SK-N-SH (cell line): ENCODE results near the gene UFM1. TPM values are rescaled to one million over a fixed set of nuclear protein-coding genes. Genes with fewer than 3 reads are reported as not detected.

Experiments used
- CTCF ChIA-PET: fragments of 300-600, 350-600 bp; formaldehyde crosslinking; extraction: SDS; loops from one replicate; lab custom pipeline; 2021; lab: Yijun Ruan, JAX
- POLR2A ChIA-PET: fragments of 350-600 bp; sonication (Branson Sonifier 250); formaldehyde crosslinking; extraction: SDS; loops from one replicate; lab custom pipeline; 2020; ENCODE audit warnings: antibody characterized with exemption, inconsistent platforms; lab: Yijun Ruan, JAX
- DNase-seq: peaks from one replicate; pipeline ENCODE4 v3.0.0; 2012
- H2AFZ ChIP-seq: fragments of 200-600 bp; sonication (generic); 2 replicates; pipeline ENCODE4 v1.8.1; 2016; ENCODE audit warnings: antibody characterized with exemption, mild to moderate bottlenecking, low read depth
- H3F3A ChIP-seq: fragments of 200-600 bp; sonication (generic); replicated peaks from 2 replicates; pipeline ENCODE3; 2016; ENCODE audit warnings: antibody characterized with exemption, mild to moderate bottlenecking; ENCODE audit not compliant: insufficient read depth
- H3K27ac ChIP-seq, 2 experiments: fragments of 200-500 bp in 1 of 2; fragments of 200-600 bp in 1 of 2; sonication (Bioruptor generic) in 1 of 2; sonication (generic), shearing (Covaris generic) in 1 of 2; 2 replicates each; pipeline versions ENCODE4 v1.5.1 to v1.6.1; 2014 to 2016; ENCODE audit warnings: low read depth in 2 of 2, inconsistent platforms in 1 of 2, low read length in 1 of 2, mild to moderate bottlenecking in 1 of 2, mixed read lengths in 1 of 2
- H3K27me3 ChIP-seq: fragments of 200-600 bp; sonication (generic), shearing (Covaris generic); 2 replicates; pipeline ENCODE4 v1.6.1; 2016; ENCODE audit warnings: mixed run types; ENCODE audit not compliant: insufficient read depth
- H3K36me3 ChIP-seq, 2 experiments: fragments of 200-500 bp in 1 of 2; fragments of 200-600 bp in 1 of 2; sonication (Bioruptor generic) in 1 of 2; sonication (generic) in 1 of 2; replicated peaks in 1 of 2; 2 replicates each; pipeline versions ENCODE3 to v1.5.1; 2014 to 2016; ENCODE audit warnings: low read length in 1 of 2, mild to moderate bottlenecking in 1 of 2; ENCODE audit not compliant: insufficient read depth in 2 of 2, control insufficient read depth in 1 of 2
- H3K4me1 ChIP-seq, 2 experiments: fragments of 200-500 bp in 1 of 2; fragments of 200-600 bp in 1 of 2; sonication (Bioruptor generic) in 1 of 2; sonication (generic), shearing (Covaris generic) in 1 of 2; 2 replicates each; pipeline versions ENCODE4 v1.5.1 to v1.6.1; 2014 to 2016; ENCODE audit warnings: low read depth in 1 of 2, low read length in 1 of 2, mixed run types in 1 of 2; ENCODE audit not compliant: insufficient read depth in 2 of 2, control insufficient read depth in 1 of 2
- H3K4me2 ChIP-seq: fragments of 200-600 bp; sonication (generic), shearing (Covaris generic); 2 replicates; pipeline ENCODE4 v1.6.1; 2017; ENCODE audit warnings: mixed run types
- H3K4me3 ChIP-seq, 2 experiments: fragments of 200-500 bp in 1 of 2; fragments of 200-600 bp in 1 of 2; sonication (Bioruptor generic) in 1 of 2; sonication (generic), shearing (Covaris generic) in 1 of 2; 2 replicates each; pipeline versions ENCODE4 v1.5.1 to v1.8.1; 2014 to 2016; ENCODE audit warnings: low read depth in 2 of 2, inconsistent platforms in 1 of 2, low read length in 1 of 2, mild to moderate bottlenecking in 1 of 2, mixed read lengths in 1 of 2, moderate library complexity in 1 of 2
- H3K79me2 ChIP-seq: fragments of 200-600 bp; sonication (generic); 2 replicates; pipeline ENCODE4 v1.8.1; 2017; ENCODE audit warnings: mild to moderate bottlenecking; ENCODE audit not compliant: insufficient read depth
- H3K9ac ChIP-seq: fragments of 200-600 bp; sonication (generic); 2 replicates; pipeline ENCODE4 v1.6.1; 2017; ENCODE audit warnings: mixed run types
- H3K9me2 ChIP-seq: fragments of 200-600 bp; sonication (generic); 2 replicates; pipeline ENCODE4 v1.6.1; 2017; ENCODE audit warnings: mixed run types
- H3K9me3 ChIP-seq: fragments of 200-600 bp; sonication (generic); 2 replicates; pipeline ENCODE4 v1.6.1; 2017; ENCODE audit warnings: mixed run types, mild to moderate bottlenecking, moderate library complexity
- H4K20me1 ChIP-seq: fragments of 200-600 bp; sonication (generic); 2 replicates; pipeline ENCODE4 v1.6.1; 2017; ENCODE audit warnings: mild to moderate bottlenecking, mixed run types; ENCODE audit not compliant: insufficient read depth
- CHD2 ChIP-seq: fragments of 150-350 bp; IDR thresholded peaks from 2 replicates; pipeline ENCODE4 v1.6.1; 2018; ENCODE audit warnings: low read length; ENCODE audit not compliant: partially characterized antibody
- ELF1 ChIP-seq: IDR thresholded peaks from 2 replicates; pipeline ENCODE4 v1.4.0; 2012
- FOSL2 ChIP-seq: IDR thresholded peaks from 2 replicates; pipeline ENCODE4 v1.4.0; 2012; ENCODE audit warnings: low read depth, mild to moderate bottlenecking, moderate library complexity, borderline replicate concordance
- FOXM1 ChIP-seq: IDR thresholded peaks from 2 replicates; pipeline ENCODE4 v1.4.0; 2012; ENCODE audit warnings: low read depth, mild to moderate bottlenecking
- GABPA ChIP-seq: IDR thresholded peaks from 2 replicates; pipeline ENCODE4 v1.4.0; 2012; ENCODE audit warnings: low read depth, mild to moderate bottlenecking
- NRF1 ChIP-seq: IDR thresholded peaks from 2 replicates; pipeline ENCODE4 v1.6.1; 2012; ENCODE audit warnings: low read depth, mild to moderate bottlenecking, low read length
- RAD21 ChIP-seq: IDR thresholded peaks from 2 replicates; pipeline ENCODE4 v1.6.1; 2012; ENCODE audit warnings: mild to moderate bottlenecking, low read length
- RXRA ChIP-seq: IDR thresholded peaks from 2 replicates; pipeline ENCODE4 v1.4.0; 2012; ENCODE audit warnings: low read depth, mild to moderate bottlenecking, borderline replicate concordance
- TCF12 ChIP-seq: IDR thresholded peaks from 2 replicates; pipeline ENCODE4 v1.4.0; 2012
- TEAD4 ChIP-seq: IDR thresholded peaks from 2 replicates; pipeline ENCODE4 v1.4.0; 2012; ENCODE audit warnings: mild to moderate bottlenecking, borderline replicate concordance; ENCODE audit not compliant: insufficient read depth
- YY1 ChIP-seq: IDR thresholded peaks from 2 replicates; pipeline ENCODE4 v1.4.0; 2012; ENCODE audit warnings: low read depth, mild to moderate bottlenecking
- WGBS: methylation state at CpG from one replicate; pipeline ENCODE4 v1.1.6; 2017; ENCODE audit warnings: low lambda C conversion rate; 5-methylcytosine and 5-hydroxymethylcytosine counted together
- polyA plus RNA-seq, 3 experiments: library from polyadenylated mRNA; depleted of rRNA; stranded (reverse); fragments of >200 nt; gene quantifications; 2 replicates each; pipeline ENCODE4 v1.2.3, GENCODE V29; 2012
- TF ChIP-seq, protein P1 (sequence below): fragments of 150-350 bp; IDR thresholded peaks from 2 replicates; pipeline ENCODE4 v1.6.1; 2017; ENCODE audit warnings: antibody characterized with exemption, low read length, low read depth, borderline replicate concordance
- TF ChIP-seq, protein P2 (sequence below): IDR thresholded peaks from 2 replicates; pipeline ENCODE4 v1.4.0; 2012; ENCODE audit warnings: low read depth
- TF ChIP-seq, protein P3 (sequence below): fragments of 200-600 bp; sonication (generic); IDR thresholded peaks from 2 replicates; pipeline ENCODE4 v1.6.1; 2017; ENCODE audit warnings: antibody characterized with exemption, mild to moderate bottlenecking, moderate library complexity

UFM1 gene
- polyA plus RNA-seq, 1 of the 3 experiments (the other 2 are of a cell fraction) = 17.0 TPM

- Histone ChIP-seq H2AFZ (no peak overlapping the region), H3K4me3 (no peak overlapping the region), H3F3A (no peaks in the 10 kb centered on the region), H3K27ac (no peak overlapping the region), H3K9ac (no peak overlapping the region), H3K27me3 (no peaks in the 10 kb centered on the region; the same call in 1 of the 2 replicates), H3K9me2 (no peaks in the 10 kb centered on the region), H4K20me1 (no peaks in the 10 kb centered on the region), H3K4me1 (no peaks in the 10 kb centered on the region), H3K4me2 (no peak overlapping the region), H3K9me3 (no peaks in the 10 kb centered on the region), H3K36me3 (no peaks in the 10 kb centered on the region), H3K79me2 (no peaks in the 10 kb centered on the region)
- ChIA-PET CTCF (no interaction called here), POLR2A (no interaction called here)
- TF ChIP-seq, protein P1, sequence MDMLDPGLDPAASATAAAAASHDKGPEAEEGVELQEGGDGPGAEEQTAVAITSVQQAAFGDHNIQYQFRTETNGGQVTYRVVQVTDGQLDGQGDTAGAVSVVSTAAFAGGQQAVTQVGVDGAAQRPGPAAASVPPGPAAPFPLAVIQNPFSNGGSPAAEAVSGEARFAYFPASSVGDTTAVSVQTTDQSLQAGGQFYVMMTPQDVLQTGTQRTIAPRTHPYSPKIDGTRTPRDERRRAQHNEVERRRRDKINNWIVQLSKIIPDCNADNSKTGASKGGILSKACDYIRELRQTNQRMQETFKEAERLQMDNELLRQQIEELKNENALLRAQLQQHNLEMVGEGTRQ = no peak
- no peak for TF ChIP-seq RXRA
- DNase-seq = no peak
- WGBS = 39% methylated on average over 9 of the region's 9 CpGs
Measured at GRCh38 chr13:38385153-38385891, 35.7 kb downstream of the UFM1 start.

DNA sequence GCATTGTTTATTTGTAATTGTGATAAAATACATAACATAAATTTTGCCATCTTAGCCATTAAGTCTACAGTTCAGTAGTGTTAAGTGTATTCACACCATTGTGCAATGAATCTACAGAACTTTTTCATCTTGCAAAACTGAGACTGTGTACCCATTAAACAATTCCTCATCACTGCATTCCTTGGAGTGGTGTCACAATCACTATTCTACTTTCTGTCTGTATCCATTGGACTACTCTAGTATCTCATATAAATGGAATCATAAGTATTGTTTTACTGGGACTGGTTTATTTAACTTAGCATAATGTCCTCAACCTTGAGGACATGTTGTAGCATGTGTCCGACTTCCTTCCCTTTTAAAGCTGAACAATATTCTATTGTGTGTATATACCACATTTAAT, 36.8 kb downstream of the UFM1 start:
- ChIA-PET CTCF (no interaction called here), POLR2A (no interaction called here)
- no peaks in the 10 kb centered on the region for H3K4me1 ChIP-seq
- TF ChIP-seq CHD2 = no peak
- TF ChIP-seq, protein P2, sequence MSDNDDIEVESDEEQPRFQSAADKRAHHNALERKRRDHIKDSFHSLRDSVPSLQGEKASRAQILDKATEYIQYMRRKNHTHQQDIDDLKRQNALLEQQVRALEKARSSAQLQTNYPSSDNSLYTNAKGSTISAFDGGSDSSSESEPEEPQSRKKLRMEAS = no peak
- TF ChIP-seq TEAD4 = no peak
- no peak for TF ChIP-seq TCF12
- no peak for TF ChIP-seq ELF1
- TF ChIP-seq YY1 = no peak
- no peak for TF ChIP-seq FOSL2
- TF ChIP-seq RAD21 = no peak
- TF ChIP-seq GABPA = no peak
- TF ChIP-seq, protein P3, sequence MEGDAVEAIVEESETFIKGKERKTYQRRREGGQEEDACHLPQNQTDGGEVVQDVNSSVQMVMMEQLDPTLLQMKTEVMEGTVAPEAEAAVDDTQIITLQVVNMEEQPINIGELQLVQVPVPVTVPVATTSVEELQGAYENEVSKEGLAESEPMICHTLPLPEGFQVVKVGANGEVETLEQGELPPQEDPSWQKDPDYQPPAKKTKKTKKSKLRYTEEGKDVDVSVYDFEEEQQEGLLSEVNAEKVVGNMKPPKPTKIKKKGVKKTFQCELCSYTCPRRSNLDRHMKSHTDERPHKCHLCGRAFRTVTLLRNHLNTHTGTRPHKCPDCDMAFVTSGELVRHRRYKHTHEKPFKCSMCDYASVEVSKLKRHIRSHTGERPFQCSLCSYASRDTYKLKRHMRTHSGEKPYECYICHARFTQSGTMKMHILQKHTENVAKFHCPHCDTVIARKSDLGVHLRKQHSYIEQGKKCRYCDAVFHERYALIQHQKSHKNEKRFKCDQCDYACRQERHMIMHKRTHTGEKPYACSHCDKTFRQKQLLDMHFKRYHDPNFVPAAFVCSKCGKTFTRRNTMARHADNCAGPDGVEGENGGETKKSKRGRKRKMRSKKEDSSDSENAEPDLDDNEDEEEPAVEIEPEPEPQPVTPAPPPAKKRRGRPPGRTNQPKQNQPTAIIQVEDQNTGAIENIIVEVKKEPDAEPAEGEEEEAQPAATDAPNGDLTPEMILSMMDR = no peak
- TF ChIP-seq, protein P1 = no peak
- TF ChIP-seq RXRA = no peak
- no peak for TF ChIP-seq NRF1
- no peak for TF ChIP-seq FOXM1
- no peaks in the 10 kb centered on the region for H4K20me1 ChIP-seq
- no peak overlapping the region for H3K9ac ChIP-seq
- H3K4me3 ChIP-seq = no peak overlapping the region
- H3K4me2 ChIP-seq = no peak overlapping the region
- H2AFZ ChIP-seq = no peak overlapping the region
- no peaks in the 10 kb centered on the region for H3K36me3 ChIP-seq
- H3K27ac ChIP-seq = no peak overlapping the region
- 23% methylated on average over 1 of the region's 1 CpG for WGBS
- H3K79me2 ChIP-seq = no peaks in the 10 kb centered on the region
- no peak for DNase-seq
- H3K27me3 ChIP-seq = no peaks in the 10 kb centered on the region; the same call in 1 of the 2 replicates
- H3K9me2 ChIP-seq = no peaks in the 10 kb centered on the region
- H3F3A ChIP-seq = no peaks in the 10 kb centered on the region
- H3K9me3 ChIP-seq = no peaks in the 10 kb centered on the region
